Measurements from ENCODE around the gene PRLR. TPM values are rescaled to one million over a fixed set of nuclear protein-coding genes. Genes with fewer than 3 reads are reported as not detected.

Gene PRLR
- total RNA-seq, 2 experiments from 2014 or later: 0.03 TPM; not detected in 1

- Mint-ChIP-seq H3K27me3 (peaks cover 45% of the 10 kb centered on the region), H3K27ac (no peak overlapping the region), H3K4me3 (no peak overlapping the region), H3K4me1 (ENCODE audit: low read depth) (no peaks in the 10 kb centered on the region), H3K9me3 (no peaks in the 10 kb centered on the region), H3K36me3 (ENCODE audit: low read depth) (no peaks in the 10 kb centered on the region)
- no peak for TF ChIP-seq CTCF (IDR thresholded peaks at IDR 0.05)
- Histone ChIP-seq H3K27ac (ENCODE audit: low read depth in 1 of 2, low read length in 2 of 2) (no peak overlapping the region), H3K36me3 (ENCODE audit: insufficient read depth, low read length) (no peaks in the 10 kb centered on the region), H3K27me3 (ENCODE audit: control insufficient read depth in 1 of 2, insufficient read depth in 2 of 2, low read length in 2 of 2) (peaks cover 7 to 13% of the 10 kb centered on the region in 2 experiments), H3K9me3 (ENCODE audit: control insufficient read depth in 1 of 2, insufficient read depth in 1 of 2, low read length in 2 of 2) (no peaks in the 10 kb centered on the region), H3K4me3 (ENCODE audit: low read length) (no peak overlapping the region), H3K4me1 (ENCODE audit: insufficient read depth, low read length) (no peaks in the 10 kb centered on the region)
- ChIA-PET POLR2A (no interaction called here), CTCF (no interaction called here)
- ATAC-seq (ENCODE audit: poor library complexity) (no peak), DNase-seq (no peak)
- intact Hi-C loops (cut with DNase I, micrococcal nuclease): no loop called here
Measured at GRCh38 chr5:35010676-35011075, 219.6 kb downstream of the PRLR start.

GRCh38 chr5:35009657-35010056 lies 220.6 kb downstream of the PRLR start:
- H3K27ac ChIP-seq (ENCODE audit: low read depth in 1 of 2, low read length in 2 of 2): no peak overlapping the region
- TF ChIP-seq CTCF (IDR thresholded peaks at IDR 0.05): no peak
- H3K9me3 ChIP-seq (ENCODE audit: control insufficient read depth in 1 of 2, insufficient read depth in 1 of 2, low read length in 2 of 2): no peaks in the 10 kb centered on the region
- no peaks in the 10 kb centered on the region for H3K4me1 Mint-ChIP-seq (ENCODE audit: low read depth)
- H3K27me3 Mint-ChIP-seq: peaks cover 41% of the 10 kb centered on the region
- H3K9me3 Mint-ChIP-seq: no peaks in the 10 kb centered on the region
- ATAC-seq (ENCODE audit: poor library complexity) (no peak), DNase-seq (no peak)
- H3K36me3 Mint-ChIP-seq (ENCODE audit: low read depth): no peaks in the 10 kb centered on the region
- intact Hi-C loops (cut with DNase I, micrococcal nuclease): no loop called here
- ChIA-PET POLR2A (no interaction called here), CTCF (no interaction called here)
- H3K27me3 ChIP-seq (ENCODE audit: control insufficient read depth in 1 of 2, insufficient read depth in 2 of 2, low read length in 2 of 2): peaks cover 7% of the 10 kb centered on the region in 2 experiments
- no peak overlapping the region for H3K4me3 ChIP-seq (ENCODE audit: low read length)
- H3K27ac Mint-ChIP-seq: no peak overlapping the region
- H3K4me3 Mint-ChIP-seq: no peak overlapping the region
- H3K36me3 ChIP-seq (ENCODE audit: insufficient read depth, low read length): no peaks in the 10 kb centered on the region
- no peaks in the 10 kb centered on the region for H3K4me1 ChIP-seq (ENCODE audit: insufficient read depth, low read length)

- H3K27me3 Mint-ChIP-seq: peaks cover 43% of the 10 kb centered on the region
- no peaks in the 10 kb centered on the region for H3K9me3 Mint-ChIP-seq
- H3K4me1 ChIP-seq (ENCODE audit: insufficient read depth, low read length): no peaks in the 10 kb centered on the region
- H3K4me3 Mint-ChIP-seq: no peak overlapping the region
- H3K27ac ChIP-seq (ENCODE audit: low read depth in 1 of 2, low read length in 2 of 2): no peak overlapping the region
- H3K4me3 ChIP-seq (ENCODE audit: low read length): no peak overlapping the region
- CTCF ChIA-PET: no interaction called here
- intact Hi-C loops (cut with DNase I, micrococcal nuclease): no loop called here
- POLR2A ChIA-PET: no interaction called here
- peaks cover 7% of the 10 kb centered on the region in 2 experiments for H3K27me3 ChIP-seq (ENCODE audit: control insufficient read depth in 1 of 2, insufficient read depth in 2 of 2, low read length in 2 of 2)
- H3K36me3 Mint-ChIP-seq (ENCODE audit: low read depth): no peaks in the 10 kb centered on the region
- TF ChIP-seq CTCF (IDR thresholded peaks at IDR 0.05): no peak
- no peak overlapping the region for H3K27ac Mint-ChIP-seq
- no peak for ATAC-seq (ENCODE audit: poor library complexity)
- no peak for DNase-seq
- H3K4me1 Mint-ChIP-seq (ENCODE audit: low read depth): no peaks in the 10 kb centered on the region
- no peaks in the 10 kb centered on the region for H3K9me3 ChIP-seq (ENCODE audit: control insufficient read depth in 1 of 2, insufficient read depth in 1 of 2, low read length in 2 of 2)
- no peaks in the 10 kb centered on the region for H3K36me3 ChIP-seq (ENCODE audit: insufficient read depth, low read length)
Measured at GRCh38 chr5:35009019-35009418, 221.3 kb downstream of the PRLR start.
